Astrocyte (in vitro differentiated cells and primary cell): ENCODE results near the gene FBLN1.

Experiments used
- CTCF ChIP-seq: IDR thresholded peaks from 2 replicates; pipeline ENCODE4 v1.5.1; 2011; ENCODE audit warnings: low read depth, mild to moderate bottlenecking, inconsistent platforms, low read length, moderate library complexity; ENCODE audit not compliant: insufficient read depth
- EZH2 ChIP-seq: IDR thresholded peaks from 2 replicates; pipeline ENCODE4 v1.6.1; 2012; ENCODE audit warnings: mild to moderate bottlenecking, low read length, inconsistent platforms; ENCODE audit not compliant: insufficient read depth

- no peak for TF ChIP-seq CTCF
- no peak for TF ChIP-seq EZH2
Measured at GRCh38 chr22:45528046-45528445, 25.4 kb downstream of the FBLN1 start.
